ENCODE results near the gene KRTAP10-2.
"Not testable (repeated sequence)": the region's sequence is repeated elsewhere in the genome, so short reads cannot be mapped to it uniquely, and the experiment has no call there.

Gene KRTAP10-2

DNA sequence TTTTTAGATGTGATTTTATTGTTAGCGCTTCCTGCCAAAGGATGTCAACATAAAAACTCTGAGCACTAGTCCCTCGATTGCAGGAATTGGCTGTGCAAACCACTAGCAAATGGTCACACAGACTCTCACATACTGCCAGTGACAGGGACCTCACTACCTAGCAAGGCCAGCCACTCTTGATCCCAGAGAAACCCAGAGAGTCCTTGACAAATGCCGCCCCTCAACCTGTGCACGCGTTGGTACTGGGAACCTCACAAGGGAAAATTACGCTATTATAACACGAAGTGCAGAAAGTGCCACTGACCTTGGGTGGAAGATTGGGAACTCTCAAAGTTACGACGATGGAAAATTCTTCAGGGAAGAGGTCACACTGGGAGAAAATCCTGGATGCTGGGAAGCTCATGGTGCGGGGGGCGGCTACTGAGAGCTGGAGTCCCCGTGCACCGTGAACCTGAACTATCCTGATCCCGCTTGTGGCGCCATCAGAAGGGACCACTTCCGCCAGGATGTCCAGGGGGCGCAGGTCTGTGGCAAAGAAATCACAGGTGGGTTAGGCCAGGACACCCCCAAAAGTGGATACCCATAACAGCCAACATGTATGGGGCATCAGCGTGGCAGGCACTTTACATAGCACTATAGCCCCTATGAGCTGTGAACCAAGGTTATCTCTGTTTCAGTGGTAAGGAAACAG, 16.3 kb upstream of the KRTAP10-2 start:
- no peak for DNase-seq (ENCODE audit: low spot score)

DNA sequence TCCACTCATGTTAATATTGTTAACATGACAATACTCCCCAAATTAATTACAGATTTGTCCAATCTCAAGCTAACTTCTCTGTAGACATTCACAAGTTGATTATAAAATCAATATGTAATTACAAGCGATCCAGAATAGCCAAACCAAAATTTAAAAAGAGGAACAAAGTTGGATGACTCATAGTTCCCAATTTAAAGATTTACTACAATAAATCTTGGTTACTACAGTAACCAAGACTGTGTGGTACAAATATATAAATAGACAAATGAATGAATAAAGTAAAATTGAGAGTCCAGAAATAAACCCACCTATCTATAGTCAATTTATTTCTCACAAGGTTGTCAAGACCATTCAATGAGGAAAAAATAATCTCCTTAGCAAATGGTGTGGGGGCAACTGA, 15.1 kb upstream of the KRTAP10-2 start:
- no peak for DNase-seq (ENCODE audit: low spot score)

DNA sequence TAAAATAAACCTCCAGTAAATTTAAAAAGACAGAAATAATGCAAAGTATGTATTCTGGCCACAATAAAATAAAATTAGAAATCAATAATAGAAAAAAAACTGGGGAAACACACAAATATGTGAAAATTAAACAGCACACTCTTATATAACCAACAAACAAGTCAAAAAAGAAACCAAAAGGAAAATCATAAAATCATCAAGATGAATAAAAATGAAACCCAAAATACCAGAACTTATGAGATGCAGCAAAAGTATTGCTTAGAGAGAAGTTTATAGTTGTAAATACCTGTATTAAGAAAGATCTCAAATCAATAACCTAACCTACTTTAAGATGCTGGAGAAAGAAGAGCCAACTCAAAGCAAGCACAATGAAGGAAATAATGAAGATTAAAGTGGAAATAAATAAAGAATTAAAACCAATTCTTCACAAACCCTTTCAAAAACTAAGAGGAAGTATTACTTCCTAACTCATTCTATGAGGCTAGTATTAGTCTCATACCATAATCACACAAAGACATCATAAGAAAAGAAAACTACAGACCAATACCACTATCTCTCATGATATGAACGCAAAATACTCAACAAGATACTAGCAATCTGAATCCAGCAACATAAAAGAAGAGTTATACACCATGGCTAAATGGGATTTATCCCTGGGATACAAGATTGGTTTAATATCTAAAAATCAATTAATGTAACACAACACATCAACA, 13.7 kb upstream of the KRTAP10-2 start:
- DNase-seq (ENCODE audit: low spot score): no peak

DNA sequence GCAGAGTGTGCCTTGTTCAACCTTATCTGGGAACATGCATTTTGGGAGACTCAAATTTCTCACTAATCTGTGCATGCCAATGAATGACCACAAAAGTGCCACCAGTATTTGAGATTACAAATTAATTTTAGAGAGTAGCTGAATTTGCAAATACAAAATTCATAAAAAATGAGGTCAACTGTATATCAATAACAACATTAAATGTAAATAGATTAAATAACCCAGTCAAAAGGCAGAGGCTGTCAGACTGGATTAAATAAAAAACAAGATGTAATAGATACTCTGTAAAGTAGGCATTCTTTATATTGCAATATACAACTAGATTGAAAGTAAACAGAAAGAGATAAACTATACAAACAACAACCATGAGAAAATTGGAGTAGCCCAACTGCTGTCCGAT, 12.8 kb upstream of the KRTAP10-2 start:
- no peak for DNase-seq (ENCODE audit: low spot score)

GRCh38 chr21:44558695-44559094, 7.4 kb upstream of the KRTAP10-2 start, which contains the start of gene KRTAP10-3:
TSS of gene KRTAP10-3 (minus strand) at chr21:44558795. CDS start at chr21:44558715, 80 bp downstream.
- DNase-seq (ENCODE audit: low spot score): no peak

GRCh38 chr21:44558329-44558675, 7.0 kb upstream of the KRTAP10-2 start:
- DNase-seq (ENCODE audit: low spot score): not testable (repeated sequence)

DNA sequence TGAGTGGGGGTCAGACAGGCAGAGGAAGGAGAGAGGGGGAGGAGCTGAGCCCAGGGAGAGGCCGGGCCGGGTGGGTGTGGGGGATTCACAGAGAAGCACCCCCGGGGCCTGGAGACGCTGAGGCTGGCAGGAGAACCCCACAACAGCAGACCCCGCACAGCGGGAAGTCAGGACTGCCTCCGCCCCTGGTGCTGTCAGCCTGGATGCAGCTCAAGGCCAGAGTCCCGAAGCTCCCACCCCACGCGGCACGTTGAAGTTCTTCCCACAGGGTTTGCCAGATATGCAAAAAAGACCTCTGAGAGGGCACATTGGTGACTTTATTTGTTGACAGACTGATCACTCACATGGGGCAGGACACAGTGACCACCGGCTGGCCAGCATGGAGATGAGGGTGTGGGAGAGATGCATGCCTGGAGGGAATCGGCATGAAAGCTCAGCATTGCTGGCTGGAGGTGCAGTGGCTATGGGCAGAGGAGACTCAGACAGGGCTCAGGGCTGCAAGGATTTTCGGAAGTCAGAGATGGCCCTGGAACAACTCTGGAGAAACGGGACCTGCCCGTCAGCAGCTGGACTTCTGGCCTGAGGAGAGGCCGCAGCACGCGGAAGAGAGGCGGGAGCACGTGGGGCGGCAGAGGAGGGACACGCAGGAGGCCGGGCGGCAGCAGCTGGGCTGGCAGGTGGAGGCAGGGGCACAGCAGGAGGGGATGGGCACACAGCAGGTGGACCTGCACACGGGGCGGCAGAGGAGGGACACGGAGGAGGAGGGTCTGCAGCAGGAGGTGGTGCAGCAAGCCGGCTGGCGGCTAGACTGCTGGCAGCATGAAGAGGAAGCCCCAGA, 6.4 kb upstream of the KRTAP10-2 start:
- DNase-seq (ENCODE audit: low spot score): no peak

DNA sequence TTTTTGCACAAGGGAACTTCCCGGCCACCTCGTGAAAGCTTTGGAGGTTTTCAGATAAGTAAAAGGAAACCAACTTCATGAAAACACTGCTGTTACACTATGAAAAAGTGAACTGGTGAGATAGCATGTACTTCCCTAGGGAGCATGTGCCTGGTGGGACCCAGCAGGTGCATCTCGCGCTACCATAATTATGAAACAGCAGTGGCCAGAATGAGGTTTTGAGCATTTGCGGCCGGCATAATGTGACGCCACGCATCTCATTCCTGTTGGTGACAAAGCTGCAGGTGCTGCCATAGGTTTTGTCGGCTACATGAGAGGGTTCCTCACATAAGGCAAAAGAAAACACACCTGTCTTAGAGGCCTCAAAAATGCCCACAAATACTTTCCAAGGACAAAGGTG, 5.6 kb upstream of the KRTAP10-2 start:
- no peak for DNase-seq (ENCODE audit: low spot score)

DNA sequence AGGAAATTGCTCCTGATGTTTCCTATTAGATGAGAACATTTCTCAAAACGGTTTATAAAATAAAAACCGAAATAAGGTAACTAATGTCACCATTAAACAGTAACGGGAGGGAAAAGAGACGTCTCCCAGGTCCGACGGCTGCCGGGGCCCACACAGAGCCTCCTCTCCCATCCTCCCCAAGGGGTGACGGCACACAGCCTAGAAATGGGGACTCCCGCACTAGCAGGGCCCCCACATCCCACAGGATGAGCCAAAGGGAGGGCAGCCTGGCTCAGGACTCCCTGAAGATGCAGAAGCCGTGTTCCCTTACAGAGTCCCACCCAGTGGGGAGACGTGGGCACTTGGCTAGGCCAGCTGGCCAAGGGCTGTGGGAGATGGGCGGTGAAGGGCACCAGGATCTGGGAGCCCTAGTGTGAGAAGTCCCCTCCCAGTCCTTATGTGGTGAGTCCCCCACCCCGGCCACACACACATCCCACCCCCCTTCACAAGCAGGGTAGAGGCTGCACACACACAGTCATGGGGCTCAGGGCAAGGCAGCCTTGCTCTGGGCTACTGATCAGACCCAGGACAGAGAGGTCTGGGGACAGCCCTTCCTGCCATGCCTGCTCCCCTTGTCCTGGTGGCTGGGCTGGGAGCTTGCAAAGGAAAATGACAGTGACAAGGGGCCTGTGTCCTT, 4.0 kb upstream of the KRTAP10-2 start:
- DNase-seq (ENCODE audit: low spot score): no peak

GRCh38 chr21:44552681-44553080, 1.4 kb upstream of the KRTAP10-2 start:
- no peak for DNase-seq (ENCODE audit: low spot score)

GRCh38 chr21:44552136-44552535, 831 bp upstream of the KRTAP10-2 start:
- DNase-seq (ENCODE audit: low spot score): no peak

GRCh38 chr21:44550807-44551206, 498 bp downstream of the KRTAP10-2 start:
- DNase-seq (ENCODE audit: low spot score): no peak

- DNase-seq (ENCODE audit: low spot score): not testable (repeated sequence)
Observed at GRCh38 chr21:44550285-44550684, 1.0 kb downstream of the KRTAP10-2 start.

GRCh38 chr21:44549525-44550211, 1.6 kb downstream of the KRTAP10-2 start:
- DNase-seq (ENCODE audit: low spot score): no peak

DNA sequence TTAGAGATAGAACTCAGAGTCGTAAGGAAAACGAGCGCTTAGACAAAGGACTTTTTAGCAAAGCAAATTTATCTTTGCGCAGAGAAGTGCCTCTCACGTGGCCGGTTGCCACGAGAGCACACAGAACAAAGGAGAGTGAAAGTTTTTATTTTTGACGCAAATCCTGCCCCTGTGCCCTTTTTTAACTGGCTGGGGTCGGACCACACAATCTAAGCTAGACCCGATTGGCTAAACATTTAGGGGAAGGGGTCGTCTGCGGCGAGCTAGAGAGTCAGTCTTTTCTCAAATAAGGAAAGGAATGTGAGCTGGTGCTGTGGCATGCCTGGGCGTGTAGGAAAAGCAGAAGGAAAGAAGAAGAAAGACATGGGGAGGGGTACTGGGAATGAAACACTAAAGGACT, 2.4 kb downstream of the KRTAP10-2 start:
- no peak for DNase-seq (ENCODE audit: low spot score)

GRCh38 chr21:44548381-44548780, 2.9 kb downstream of the KRTAP10-2 start:
- no peak for DNase-seq (ENCODE audit: low spot score)

- DNase-seq (ENCODE audit: low spot score): no peak
Observed at GRCh38 chr21:44547656-44548331, 3.5 kb downstream of the KRTAP10-2 start.

DNA sequence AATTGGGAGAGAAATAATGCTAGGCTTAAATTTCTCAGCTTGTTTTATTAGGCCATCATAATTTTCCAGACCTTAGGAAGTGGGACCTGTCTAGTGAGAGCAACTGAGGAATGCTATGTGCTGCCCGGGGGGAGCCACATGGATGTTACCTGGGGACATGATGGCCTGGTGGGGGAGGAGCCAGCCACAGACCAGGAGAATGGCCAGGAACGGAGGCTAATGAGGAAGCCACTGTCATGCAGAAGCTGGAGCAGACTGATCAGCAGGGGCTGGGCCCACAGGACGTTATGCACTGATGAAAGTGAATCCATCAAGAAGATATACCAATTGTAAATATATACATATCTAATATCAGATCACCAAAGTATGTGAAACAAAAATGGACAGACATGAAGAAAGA, 6.7 kb downstream of the KRTAP10-2 start:
- no peak for DNase-seq (ENCODE audit: low spot score)

DNA sequence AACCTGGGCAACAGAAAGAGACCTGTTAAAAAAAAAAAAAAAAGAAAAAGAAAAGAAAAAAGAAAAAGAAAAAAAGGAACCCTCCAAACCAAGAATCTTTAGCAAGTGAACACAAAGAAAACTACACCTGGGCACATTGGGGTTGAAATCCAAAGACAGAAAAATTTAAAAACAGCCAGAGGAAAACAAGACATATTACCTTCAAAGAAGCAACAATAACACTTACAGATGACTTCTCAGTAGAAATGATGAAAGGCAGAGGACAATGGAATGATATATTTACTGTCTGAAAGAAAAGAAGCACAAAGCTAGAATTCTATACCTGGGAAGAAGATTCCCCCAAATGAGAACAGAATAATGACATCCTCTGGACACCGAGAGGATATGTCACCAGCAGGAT, 8.6 kb downstream of the KRTAP10-2 start:
- no peak for DNase-seq (ENCODE audit: low spot score)

DNA sequence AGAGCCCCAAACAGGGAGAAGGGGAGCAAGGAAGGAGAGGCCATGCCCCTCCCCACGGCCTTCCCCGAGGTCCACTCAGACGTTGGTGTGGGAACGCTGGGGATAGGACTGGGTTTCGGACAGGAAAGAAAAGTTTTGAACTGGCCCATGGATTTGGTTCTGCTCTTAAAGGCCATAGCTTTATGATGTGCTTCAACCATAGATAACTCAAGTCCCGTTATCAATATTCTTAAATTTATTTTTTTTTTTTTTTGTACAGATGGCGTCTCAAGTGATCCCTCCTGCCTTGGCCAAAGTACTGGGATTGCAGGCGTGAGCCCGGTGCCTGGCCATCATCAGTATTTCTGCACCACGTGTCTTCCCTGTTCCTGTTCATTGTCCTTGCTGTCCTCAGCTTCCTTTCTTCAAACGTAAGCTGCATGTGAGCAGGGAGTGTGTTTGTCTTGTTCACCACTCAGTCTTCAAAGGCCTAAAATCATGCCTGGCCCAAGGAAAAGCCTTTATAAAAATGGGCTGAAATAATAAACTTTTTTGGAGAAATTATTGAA, 10.5 kb downstream of the KRTAP10-2 start:
- no peak for DNase-seq (ENCODE audit: low spot score)
